ENCODE data around the gene RPTOR. TPM values are rescaled to one million over a fixed set of nuclear protein-coding genes. Genes with fewer than 3 reads are reported as not detected.

The RPTOR gene
- total RNA-seq, result 15.0 and 24.6 TPM in 2 replicates

GRCh38 chr17:80544655-80545498, at the start of gene RPTOR:
Gene RPTOR (plus strand): TSS chr17:80544838. CDS start chr17:80545630, 792 bp downstream.

GRCh38 chr17:80991645-80992076, 447.0 kb downstream of the RPTOR start, which contains the start of gene CHMP6:
Gene CHMP6 (plus strand): TSS chr17:80991841. CDS start chr17:80991919, 78 bp downstream.

Other genes with a start within 250 kb of the RPTOR start
- 25.6 and 30.1 TPM in 2 replicates for gene ENDOV, start 129.7 kb upstream of the RPTOR start, total RNA-seq
- 37.2 and 118 TPM in 2 replicates for gene NPTX1, start 68.2 kb upstream of the RPTOR start, total RNA-seq

Measured in bronchial smooth muscle cell (primary cell).